CD4-positive, alpha-beta T cell (primary cell): ENCODE results near the gene YEATS2. TPM values are rescaled to one million over a fixed set of nuclear protein-coding genes. Genes with fewer than 3 reads are reported as not detected.

ENCODE experiments used
- ATAC-seq: fragments of 200-7000 bp; cut with Tn5 transposase; one replicate; pipeline ENCODE4 v1.10.0; 2022; ENCODE audit warnings: mild to moderate bottlenecking; ENCODE audit not compliant: poor library complexity
- CTCF ChIA-PET: fragments of 350-600 bp; sonication (Branson Sonifier 250); formaldehyde crosslinking; loops from one replicate; lab custom pipeline; 2021; ENCODE audit warnings: antibody characterized with exemption, inconsistent platforms; lab: Charles Lee
- POLR2A ChIA-PET: fragments of 350-600 bp; sonication (Branson Sonifier 250); formaldehyde crosslinking; loops from one replicate; lab custom pipeline; 2021; ENCODE audit warnings: antibody characterized with exemption, inconsistent platforms; lab: Charles Lee
- DNase-seq, 14 experiments: peaks; one replicate each; pipeline ENCODE4 v3.0.0-alpha.2; 2013 to 2020; ENCODE audit warnings: mixed read lengths in 2 of 14
- H3K27ac ChIP-seq, 2 donors: one replicate each; pipeline versions ENCODE4 v1.5.1 to v1.7.0; 2013; ENCODE audit warnings: low read length in 2 of 2, low read depth in 1 of 2, mild to moderate bottlenecking in 1 of 2
- H3K27me3 ChIP-seq, 2 experiments: 1 replicate in 1 of 2; 2 replicates in 1 of 2; pipeline versions ENCODE4 v1.6.1 to v1.7.0; 2013; ENCODE audit warnings: low read length in 2 of 2, control low read depth in 1 of 2, mild to moderate bottlenecking in 1 of 2, moderate library complexity in 1 of 2; ENCODE audit not compliant: insufficient read depth in 2 of 2, control insufficient read depth in 1 of 2
- H3K36me3 ChIP-seq: one replicate; pipeline ENCODE4 v1.6.1; 2013; ENCODE audit warnings: low read length, control low read depth; ENCODE audit not compliant: insufficient read depth
- H3K4me1 ChIP-seq: one replicate; pipeline ENCODE4 v1.6.1; 2013; ENCODE audit warnings: low read length, control low read depth; ENCODE audit not compliant: insufficient read depth
- H3K4me3 ChIP-seq: one replicate; pipeline ENCODE4 v1.5.1; 2013; ENCODE audit warnings: mild to moderate bottlenecking, low read length, moderate library complexity
- H3K9me3 ChIP-seq, 2 experiments: 1 replicate in 1 of 2; 2 replicates in 1 of 2; pipeline versions ENCODE4 v1.6.1 to v1.7.0; 2013; ENCODE audit warnings: low read length in 2 of 2, mild to moderate bottlenecking in 2 of 2, control low read depth in 1 of 2, moderate library complexity in 1 of 2; ENCODE audit not compliant: control insufficient read depth in 1 of 2, insufficient read depth in 1 of 2
- H3K27ac Mint-ChIP-seq: one replicate; pipeline ENCODE4 v1.8.0; 2020; ENCODE audit warnings: mixed read lengths
- H3K27me3 Mint-ChIP-seq: one replicate; pipeline ENCODE4 v1.8.0; 2021; ENCODE audit warnings: mixed read lengths
- H3K36me3 Mint-ChIP-seq: one replicate; pipeline ENCODE4 v1.8.0; 2021; ENCODE audit warnings: low read depth, mixed read lengths
- H3K4me1 Mint-ChIP-seq: one replicate; pipeline ENCODE4 v1.8.0; 2021; ENCODE audit warnings: low read depth, mixed read lengths
- H3K4me3 Mint-ChIP-seq: one replicate; pipeline ENCODE4 v1.8.0; 2020; ENCODE audit warnings: mild to moderate bottlenecking, mixed read lengths
- H3K9me3 Mint-ChIP-seq: one replicate; pipeline ENCODE4 v1.8.0; 2020; ENCODE audit warnings: mixed read lengths
- CTCF ChIP-seq: fragments of 200-600 bp; IDR thresholded peaks from one replicate; pipeline ENCODE4 v1.8.0; 2022; ENCODE audit warnings: antibody characterized with exemption, mild to moderate bottlenecking
- intact Hi-C, 2 experiments: fragments of 100-400 bp; cut with DNase I in 1 of 2; cut with micrococcal nuclease in 1 of 2; formaldehyde crosslinking; loops; one replicate each; pipeline versions ENCODE4 v1.15.1 to v1.9.0; 2023 to 2025; cut with DNase I, micrococcal nuclease
- total RNA-seq, 174 experiments: library from RNA in 2 of 174; stranded (reverse) in 2 of 174; gene quantifications; one replicate each; pipeline ENCODE4 v1.2.3 and lab custom pipeline; 2021 to 2026

The YEATS2 gene
- total RNA-seq, 2 experiments from 2014 or later, result 14.6 to 15.9 TPM

GRCh38 chr3:183819831-183820230 is 122.2 kb downstream of the YEATS2 start:
- ChIA-PET POLR2A (no interaction called here), CTCF (no interaction called here)
- H3K27me3 Mint-ChIP-seq, result no peaks in the 10 kb centered on the region
- Histone ChIP-seq H3K4me3 (no peak overlapping the region), H3K27ac (no peak overlapping the region), H3K27me3 (peaks cover 0 to 2% of the 10 kb centered on the region in 2 experiments), H3K9me3 (no peaks in the 10 kb centered on the region), H3K36me3 (no peaks in the 10 kb centered on the region), H3K4me1 (peaks cover 18% of the 10 kb centered on the region)
- ATAC-seq, result no peak
- no peak for TF ChIP-seq CTCF
- H3K4me3 Mint-ChIP-seq, result no peak overlapping the region
- H3K27ac Mint-ChIP-seq, result no peak overlapping the region
- DNase-seq, result peak in 1 of 14 experiments; percentile 21
- peaks cover 23% of the 10 kb centered on the region for H3K4me1 Mint-ChIP-seq
- H3K9me3 Mint-ChIP-seq, result no peaks in the 10 kb centered on the region
- peaks cover 9% of the 10 kb centered on the region for H3K36me3 Mint-ChIP-seq
- intact Hi-C loops, result no loop called here

GRCh38 chr3:183822631-183823030 is 125.0 kb downstream of the YEATS2 start:
- no peak for DNase-seq
- no peaks in the 10 kb centered on the region for H3K9me3 Mint-ChIP-seq
- H3K27me3 ChIP-seq, result peaks cover 0 to 2% of the 10 kb centered on the region in 2 experiments
- H3K4me3 ChIP-seq, result no peak overlapping the region
- no peak overlapping the region for H3K27ac Mint-ChIP-seq
- H3K36me3 ChIP-seq, result no peaks in the 10 kb centered on the region
- no peak for TF ChIP-seq CTCF
- no peaks in the 10 kb centered on the region for H3K27me3 Mint-ChIP-seq
- no peak overlapping the region for H3K27ac ChIP-seq
- no peak for ATAC-seq
- peak overlapping the region; percentile 48 for H3K4me3 Mint-ChIP-seq
- no peaks in the 10 kb centered on the region for H3K9me3 ChIP-seq
- ChIA-PET POLR2A (no interaction called here), CTCF (no interaction called here)
- peaks cover 4% of the 10 kb centered on the region for H3K36me3 Mint-ChIP-seq
- intact Hi-C loops, result no loop called here
- peaks cover 12% of the 10 kb centered on the region for H3K4me1 ChIP-seq
- H3K4me1 Mint-ChIP-seq, result peaks cover 20% of the 10 kb centered on the region

- peaks cover 12% of the 10 kb centered on the region for H3K36me3 Mint-ChIP-seq
- Histone ChIP-seq H3K27me3 (peaks cover 0 to 2% of the 10 kb centered on the region in 2 experiments), H3K27ac (no peak overlapping the region), H3K4me1 (peaks cover 12% of the 10 kb centered on the region), H3K36me3 (no peaks in the 10 kb centered on the region), H3K9me3 (no peaks in the 10 kb centered on the region), H3K4me3 (no peak overlapping the region)
- H3K4me3 Mint-ChIP-seq, result peak overlapping the region; percentile 81
- H3K4me1 Mint-ChIP-seq, result peaks cover 20% of the 10 kb centered on the region
- no peaks in the 10 kb centered on the region for H3K27me3 Mint-ChIP-seq
- ChIA-PET CTCF (no interaction called here), POLR2A (interaction anchor here (1.3 kb wide), 1 partner anchor 8 kb away, joined by 5 read pairs; no protein-coding TSS in a partner anchor)
- no peak for DNase-seq
- TF ChIP-seq CTCF, result no peak
- intact Hi-C loops, result no loop called here
- no peak overlapping the region for H3K27ac Mint-ChIP-seq
- ATAC-seq, result no peak
- H3K9me3 Mint-ChIP-seq, result no peaks in the 10 kb centered on the region
Measured at GRCh38 chr3:183823963-183824362, 126.4 kb downstream of the YEATS2 start.
